NCI-H2196 treated with DMSO at 0.1 percent for 48 hours (cell line): ENCODE results near the gene NUCB1.
"Not testable (repeated sequence)": the region's sequence is repeated elsewhere in the genome, so short reads cannot be mapped to it uniquely, and the experiment has no call there.

ENCODE experiments used
- DNase-seq: peaks from one replicate; lab custom pipeline; 2025; ENCODE audit not compliant: unreplicated experiment; lab: John Stamatoyannopoulos, UW

NUCB1 gene

GRCh38 chr19:48899781-48900476 is at the start of gene NUCB1:
TSS of gene NUCB1 (plus strand) at chr19:48900312. CDS start at chr19:48900797, 485 bp downstream.
- DNase-seq: peak; percentile 97

DNA sequence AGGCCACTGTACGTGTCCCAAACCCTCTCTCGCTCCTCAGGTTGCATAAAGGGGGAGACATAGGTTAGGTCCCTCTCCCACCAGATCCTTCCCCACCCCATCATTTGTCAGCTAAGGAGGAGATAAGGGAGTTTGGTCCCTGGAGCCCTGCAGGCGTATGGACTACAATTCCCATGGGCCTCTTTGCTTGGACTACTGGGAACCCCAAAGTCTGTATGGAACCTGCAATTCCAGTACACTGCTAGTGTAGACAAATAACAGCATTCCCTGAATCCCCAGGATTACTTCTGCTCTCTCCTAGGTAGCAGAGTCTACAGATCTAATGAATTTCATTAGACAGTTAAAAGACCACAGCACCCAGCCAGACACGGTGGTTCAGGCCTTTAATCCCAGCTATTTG is 47.8 kb upstream of the NUCB1 start:
- no peak for DNase-seq

DNA sequence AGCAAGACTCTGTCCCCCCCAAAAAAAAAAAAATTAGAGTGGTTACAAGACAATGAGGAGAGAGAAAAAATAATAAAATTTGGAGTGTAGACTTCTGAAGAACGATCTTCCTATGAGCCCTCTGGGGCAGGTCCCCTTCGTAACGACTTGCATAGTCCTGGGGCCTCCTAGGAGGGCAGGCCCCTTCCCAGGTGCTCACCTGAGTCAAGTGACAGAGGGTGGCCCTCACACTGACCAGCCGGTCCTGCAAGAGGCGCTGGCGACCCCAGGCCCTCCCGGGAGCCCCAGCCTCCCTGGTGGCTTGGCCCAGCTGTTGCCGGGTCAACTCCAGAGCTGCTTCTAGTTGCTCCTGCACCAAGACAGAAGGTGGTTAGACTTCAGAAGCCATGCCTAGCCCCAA is 46.6 kb upstream of the NUCB1 start:
- no peak for DNase-seq

- DNase-seq: no peak
These were observed 46.0 kb upstream of the NUCB1 start for GRCh38 chr19:48854103-48854502.

DNA sequence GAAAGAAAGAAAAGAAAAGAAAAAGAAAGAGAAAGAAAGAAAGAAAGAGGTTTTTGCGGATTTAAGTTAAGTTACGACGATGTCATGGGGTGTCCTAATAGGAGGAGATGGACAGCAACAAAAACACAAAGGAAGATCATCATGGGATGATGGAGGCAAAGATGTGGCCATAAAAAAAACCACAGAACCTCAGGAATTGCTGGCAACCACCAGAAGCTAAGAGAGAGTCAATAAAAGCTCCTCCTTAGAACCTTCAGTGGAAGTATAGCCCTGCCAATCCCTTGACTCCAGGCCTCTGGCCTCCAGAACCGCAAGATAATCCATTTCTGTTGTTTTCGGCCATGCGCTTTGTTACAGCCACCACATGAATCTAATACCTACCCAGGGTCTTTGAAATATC is 43.2 kb upstream of the NUCB1 start:
- DNase-seq: no peak

- no peak for DNase-seq
These were observed 41.0 kb upstream of the NUCB1 start for GRCh38 chr19:48858984-48859710.

DNA sequence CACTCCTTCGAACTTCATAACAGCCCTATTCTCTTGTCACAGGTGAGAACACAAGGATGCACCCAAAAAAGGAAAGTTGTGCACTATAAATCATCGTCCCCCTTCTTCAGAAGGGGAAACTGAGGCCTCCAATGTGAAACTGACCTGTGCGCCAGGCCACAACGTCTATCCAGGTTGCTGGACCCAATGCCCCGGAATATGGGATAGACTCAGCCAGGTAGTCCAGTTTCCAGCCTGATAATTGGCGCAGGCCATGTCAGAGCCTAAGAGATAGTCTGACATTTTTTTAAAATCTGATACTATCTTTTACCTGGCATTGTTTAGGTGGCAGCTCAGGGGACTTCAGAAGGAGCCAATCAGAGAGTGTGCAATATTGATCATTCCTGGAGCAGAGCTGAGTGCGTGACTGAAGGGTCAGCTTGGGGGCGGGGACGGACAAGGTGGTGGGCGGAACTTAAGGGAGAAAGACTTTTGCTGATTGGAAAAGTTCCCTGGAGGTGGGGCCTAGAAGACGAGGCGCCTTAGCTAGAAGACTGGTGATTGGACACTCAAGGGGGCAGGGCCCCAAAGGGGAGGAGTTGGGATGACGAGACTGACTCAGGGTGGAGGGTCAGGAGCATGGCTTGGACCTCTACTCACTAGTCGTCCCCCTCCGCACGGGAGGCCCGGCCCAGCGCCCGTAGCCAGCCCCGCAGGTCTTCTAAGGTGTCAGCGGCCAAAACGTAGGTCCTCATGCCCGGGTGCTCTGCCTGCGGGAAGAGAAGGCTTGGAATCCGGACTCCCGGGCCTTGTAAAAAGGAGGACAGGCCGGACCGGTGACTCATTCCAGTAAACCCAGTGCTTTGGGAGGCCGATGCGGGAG is 40.2 kb upstream of the NUCB1 start:
- DNase-seq: no peak

- DNase-seq: no peak
These were observed 38.8 kb upstream of the NUCB1 start for GRCh38 chr19:48861313-48861712.

DNA sequence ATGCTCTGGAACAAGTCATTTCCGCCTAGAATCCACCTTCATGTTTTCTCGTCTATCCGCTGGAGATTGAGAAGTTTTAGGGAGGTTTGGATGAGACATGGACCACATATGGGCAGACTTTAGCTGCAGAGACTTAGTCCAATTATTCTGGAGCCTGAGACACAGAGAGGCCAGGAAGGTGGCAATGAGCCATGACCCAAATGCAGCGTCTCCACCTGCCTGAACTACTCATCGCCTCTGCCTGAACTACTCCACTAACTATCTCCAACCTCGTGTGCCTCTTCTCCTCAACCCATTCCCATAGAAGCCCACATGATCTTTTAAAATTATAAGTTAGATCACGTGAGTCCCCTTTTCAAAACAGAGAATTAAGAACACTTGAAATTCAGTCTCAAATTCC is 37.3 kb upstream of the NUCB1 start:
- DNase-seq: no peak

DNA sequence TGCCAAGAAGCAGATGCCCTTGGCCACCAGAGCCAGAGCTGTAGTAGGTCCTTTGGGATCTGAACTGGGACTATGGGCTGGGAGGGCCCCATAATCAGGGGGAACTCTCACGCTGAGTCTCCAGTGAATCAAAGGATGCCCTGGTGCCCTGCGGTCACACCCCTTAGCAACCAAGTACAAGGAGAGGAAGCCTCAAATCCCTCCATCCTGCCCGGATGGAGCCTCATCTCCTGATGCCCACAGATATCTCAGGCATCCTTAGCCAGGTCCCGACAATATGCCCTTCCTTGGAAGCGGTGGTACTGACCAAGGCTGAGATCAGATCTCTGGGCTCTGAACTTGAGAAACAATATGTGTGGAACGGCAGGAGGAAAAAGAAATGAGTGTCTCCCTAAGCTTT is 33.4 kb upstream of the NUCB1 start:
- DNase-seq: no peak

DNA sequence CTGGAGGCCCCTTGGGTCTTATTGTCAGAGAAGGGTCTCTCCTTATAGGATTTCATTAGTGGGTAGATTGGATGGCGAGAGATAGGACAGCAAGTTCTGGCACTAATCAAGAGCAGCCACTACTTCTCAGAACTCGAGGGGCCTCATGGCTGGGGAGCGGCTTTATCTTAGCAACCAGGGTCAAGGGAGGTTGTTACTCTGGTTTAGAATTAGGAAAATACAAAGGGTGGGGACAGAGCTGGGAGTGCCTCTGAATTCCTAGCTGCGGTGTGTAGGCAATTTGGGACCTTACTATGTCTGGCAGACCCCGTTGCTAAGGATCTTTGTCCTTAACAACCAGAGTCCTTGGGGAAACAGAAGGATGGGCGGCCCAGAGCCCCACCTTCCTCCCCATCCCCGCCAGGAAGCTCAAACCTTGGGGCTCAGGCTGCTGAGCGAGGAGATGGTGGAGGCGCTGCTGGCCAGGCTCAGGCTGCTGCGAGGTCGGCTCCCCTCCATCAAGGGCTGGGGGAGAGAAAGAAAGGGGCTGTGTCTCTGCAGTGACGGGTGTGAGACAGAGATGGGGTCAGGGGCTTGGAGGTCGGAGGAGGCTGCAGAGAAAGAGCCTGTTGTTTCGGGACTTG is 32.9 kb upstream of the NUCB1 start:
- DNase-seq: no peak

DNA sequence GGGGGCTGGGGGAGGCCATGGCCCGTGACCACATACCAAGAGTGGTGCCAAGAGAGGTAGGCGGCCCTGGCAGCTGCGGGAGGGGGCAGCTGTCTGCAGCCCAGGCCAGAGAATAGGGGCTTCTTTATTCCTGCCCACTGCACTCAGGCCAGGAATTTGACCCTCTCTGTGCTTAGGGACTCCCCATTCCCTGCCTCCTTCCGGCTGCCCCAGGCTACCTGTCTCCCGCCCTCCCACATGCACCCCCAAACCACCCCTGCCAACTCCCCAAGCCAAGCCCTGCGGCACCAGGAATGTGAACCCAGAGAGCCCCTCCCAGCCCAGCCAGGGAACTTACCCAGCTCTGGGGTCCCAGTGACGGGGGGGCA is 32.4 kb upstream of the NUCB1 start:
- no peak for DNase-seq

- DNase-seq: no peak
These were observed 31.8 kb upstream of the NUCB1 start, which contains the start of gene PLEKHA4 for GRCh38 chr19:48868114-48868886. TSS of gene PLEKHA4 (minus strand) at chr19:48868617. CDS start at chr19:48867620, 997 bp downstream.

GRCh38 chr19:48870048-48870447 is 30.1 kb upstream of the NUCB1 start:
- DNase-seq: no peak

DNA sequence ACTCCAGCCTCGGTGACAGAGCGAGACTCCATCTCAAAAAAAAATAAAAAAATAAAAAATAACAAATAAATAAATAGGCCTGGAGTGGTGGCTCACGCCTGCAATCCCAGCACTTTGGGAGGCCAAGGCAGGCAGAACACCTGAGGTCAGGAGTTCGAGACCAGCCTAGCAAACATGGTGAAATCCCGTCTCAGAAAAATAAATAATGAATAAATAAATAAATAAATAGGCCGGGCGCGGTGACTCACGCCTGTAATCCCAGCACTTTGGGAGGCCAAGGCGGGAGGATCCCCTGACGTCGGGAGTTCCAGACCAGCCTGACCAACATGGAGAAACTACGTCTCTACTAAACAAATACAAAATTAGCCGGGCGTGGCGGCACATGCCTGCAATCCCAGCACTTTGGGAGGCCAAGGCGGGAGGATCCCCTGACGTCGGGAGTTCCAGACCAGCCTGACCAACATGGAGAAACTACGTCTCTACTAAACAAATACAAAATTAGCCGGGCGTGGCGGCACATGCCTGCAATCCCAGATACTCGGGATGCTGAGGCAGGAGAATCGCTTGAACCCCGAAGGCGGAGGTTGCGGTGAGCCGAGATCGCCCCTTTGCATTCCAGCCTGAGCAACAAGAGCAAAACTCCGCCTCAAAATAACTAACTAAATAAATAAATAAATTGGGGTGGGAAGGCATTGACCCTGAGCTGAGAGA is 28.5 kb upstream of the NUCB1 start:
- not testable (repeated sequence) for DNase-seq

GRCh38 chr19:48872182-48872883 is 27.8 kb upstream of the NUCB1 start, which contains the start of gene PPP1R15A:
TSS of gene PPP1R15A (plus strand) at chr19:48872421. CDS start at chr19:48873234, 813 bp downstream.
- DNase-seq: peak; percentile 93

- DNase-seq: peak; percentile 60
These were observed 27.1 kb upstream of the NUCB1 start for GRCh38 chr19:48872884-48873475.

- DNase-seq: no peak
These were observed 26.4 kb upstream of the NUCB1 start for GRCh38 chr19:48873476-48874302.
